PC-9 (cell line): ENCODE data around the gene NUDCD2. TPM values are rescaled to one million over a fixed set of nuclear protein-coding genes. Genes with fewer than 3 reads are reported as not detected.

Source experiments
- BruUV-seq: library from RNA; stranded (reverse); fragments of 400-500 nt; replicated peaks from 2 replicates; lab custom pipeline; 2021; lab: Mats Ljungman, UMichigan
- CTCF ChIA-PET: fragments of 300-600 bp; sonication (Branson Sonifier 250); formaldehyde crosslinking; loops from one replicate; lab custom pipeline; 2022; ENCODE audit warnings: antibody characterized with exemption; lab: Charles Lee
- POLR2A ChIA-PET: fragments of 300-600 bp; sonication (Branson Sonifier 250); formaldehyde crosslinking; loops from one replicate; lab custom pipeline; 2022; ENCODE audit warnings: antibody characterized with exemption; ENCODE audit not compliant: unreplicated experiment; lab: Charles Lee
- DNase-seq, 2 experiments: peaks; one replicate each; pipeline versions ENCODE4 v3.0.0 to v3.0.0-alpha.2; 2015 to 2022; ENCODE audit warnings: mixed read lengths in 1 of 2
- H2AFZ ChIP-seq: fragments of 200-600 bp; sonication (generic); 2 replicates; pipeline ENCODE4 v1.8.1; 2017; ENCODE audit warnings: antibody characterized with exemption
- H3F3A ChIP-seq: fragments of 200-600 bp; sonication (generic); 2 replicates; pipeline ENCODE4 v1.8.1; 2017; ENCODE audit warnings: antibody characterized with exemption, mild to moderate bottlenecking, low read depth; ENCODE audit not compliant: insufficient read depth
- H3K27ac ChIP-seq: fragments of 200-600 bp; sonication (generic); 2 replicates; pipeline ENCODE4 v1.6.1; 2016; ENCODE audit warnings: mixed run types
- H3K27me3 ChIP-seq: fragments of 200-600 bp; sonication (generic); 2 replicates; pipeline ENCODE4 v1.6.1; 2016; ENCODE audit warnings: low read depth, mixed run types; ENCODE audit not compliant: insufficient read depth
- H3K36me3 ChIP-seq: fragments of 200-600 bp; sonication (generic); 2 replicates; pipeline ENCODE4 v1.6.1; 2016; ENCODE audit warnings: low read depth, mixed run types
- H3K4me1 ChIP-seq: fragments of 200-600 bp; sonication (generic); replicated peaks from 2 replicates; pipeline ENCODE4 v1.6.1; 2016; ENCODE audit warnings: mixed run types; ENCODE audit not compliant: insufficient read depth
- H3K4me2 ChIP-seq: fragments of 200-600 bp; sonication (generic); 2 replicates; pipeline ENCODE4 v1.6.1; 2017; ENCODE audit warnings: mixed run types
- H3K4me3 ChIP-seq: fragments of 200-600 bp; sonication (generic); 2 replicates; pipeline ENCODE4 v1.6.1; 2016; ENCODE audit warnings: mixed run types
- H3K79me2 ChIP-seq: fragments of 200-600 bp; sonication (generic); 2 replicates; pipeline ENCODE4 v1.6.1; 2017; ENCODE audit warnings: low read depth, mixed run types
- H3K9me2 ChIP-seq: fragments of 200-600 bp; sonication (generic); 2 replicates; pipeline ENCODE4 v1.8.1; 2017; ENCODE audit warnings: mild to moderate bottlenecking; ENCODE audit not compliant: insufficient read depth
- H3K9me3 ChIP-seq: fragments of 200-600 bp; sonication (generic); 2 replicates; pipeline ENCODE4 v1.8.1; 2016; ENCODE audit warnings: low read depth; ENCODE audit not compliant: insufficient read depth
- H4K20me1 ChIP-seq: fragments of 200-600 bp; sonication (generic); 2 replicates; pipeline ENCODE4 v1.8.1; 2017; ENCODE audit not compliant: insufficient read depth
- EZH2 ChIP-seq: fragments of 200-600 bp; sonication (generic); IDR thresholded peaks from 2 replicates; pipeline ENCODE4 v1.8.0; 2017; ENCODE audit warnings: antibody characterized with exemption, low read depth
- intact Hi-C: fragments of 100-400 bp; cut with micrococcal nuclease; formaldehyde crosslinking; loops from one replicate; pipeline ENCODE4 v1.10.0; 2022; ENCODE audit not compliant: unreplicated experiment
- total RNA-seq: library from RNA; stranded (reverse); gene quantifications from 2 replicates; pipeline ENCODE4 v1.2.3, GENCODE V29; 2021
- TF ChIP-seq, protein P1 (sequence below): fragments of 200-600 bp; sonication (generic); conservative IDR thresholded peaks from 2 replicates; pipeline ENCODE4 v1.6.1; 2017; ENCODE audit warnings: mixed run types, antibody characterized with exemption, mild to moderate bottlenecking, moderate library complexity

NUDCD2 gene
- total RNA-seq, 1 experiment from 2014 or later, result 68.6 TPM

DNA sequence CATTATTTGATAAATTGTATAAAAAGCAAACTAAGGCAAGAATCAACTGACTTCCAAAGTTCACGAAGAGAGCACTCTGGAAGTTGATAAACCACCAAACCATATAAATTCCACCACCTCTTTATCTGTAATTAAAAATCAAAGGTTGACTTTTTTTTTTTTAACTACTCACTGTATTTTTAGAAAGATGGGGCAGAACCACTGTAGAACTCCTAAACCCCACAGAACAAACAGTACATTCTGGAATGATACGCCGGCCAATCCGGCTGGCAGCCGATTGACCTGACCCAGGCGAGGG, 22.9 kb downstream of the NUDCD2 start:
- no peaks in the 10 kb centered on the region for H3K9me3 ChIP-seq
- H3K9me2 ChIP-seq, result no peaks in the 10 kb centered on the region
- POLR2A ChIA-PET, result interaction anchor here (0.6 to 2.9 kb wide), 2 partner anchors 24 to 68 kb away, joined by 3 to 38 read pairs; partner anchors contain the start of genes HMMR, MAT2B and NUDCD2
- TF ChIP-seq, protein P1, sequence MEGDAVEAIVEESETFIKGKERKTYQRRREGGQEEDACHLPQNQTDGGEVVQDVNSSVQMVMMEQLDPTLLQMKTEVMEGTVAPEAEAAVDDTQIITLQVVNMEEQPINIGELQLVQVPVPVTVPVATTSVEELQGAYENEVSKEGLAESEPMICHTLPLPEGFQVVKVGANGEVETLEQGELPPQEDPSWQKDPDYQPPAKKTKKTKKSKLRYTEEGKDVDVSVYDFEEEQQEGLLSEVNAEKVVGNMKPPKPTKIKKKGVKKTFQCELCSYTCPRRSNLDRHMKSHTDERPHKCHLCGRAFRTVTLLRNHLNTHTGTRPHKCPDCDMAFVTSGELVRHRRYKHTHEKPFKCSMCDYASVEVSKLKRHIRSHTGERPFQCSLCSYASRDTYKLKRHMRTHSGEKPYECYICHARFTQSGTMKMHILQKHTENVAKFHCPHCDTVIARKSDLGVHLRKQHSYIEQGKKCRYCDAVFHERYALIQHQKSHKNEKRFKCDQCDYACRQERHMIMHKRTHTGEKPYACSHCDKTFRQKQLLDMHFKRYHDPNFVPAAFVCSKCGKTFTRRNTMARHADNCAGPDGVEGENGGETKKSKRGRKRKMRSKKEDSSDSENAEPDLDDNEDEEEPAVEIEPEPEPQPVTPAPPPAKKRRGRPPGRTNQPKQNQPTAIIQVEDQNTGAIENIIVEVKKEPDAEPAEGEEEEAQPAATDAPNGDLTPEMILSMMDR, result no peak
- no peak for TF ChIP-seq EZH2
- H3K4me1 ChIP-seq, result peaks cover 28% of the 10 kb centered on the region
- H3K79me2 ChIP-seq, result peaks cover 35% of the 10 kb centered on the region
- H2AFZ ChIP-seq, result peak overlapping the region; percentile 95
- H3K4me3 ChIP-seq, result peak overlapping the region; percentile 85; the same call in 1 of the 2 replicates
- no peaks in the 10 kb centered on the region for H3F3A ChIP-seq
- CTCF ChIA-PET, result no interaction called here
- no peaks in the 10 kb centered on the region for H3K27me3 ChIP-seq
- intact Hi-C loops, result loop anchor here (2.0 to 5.0 kb wide), 3 partner anchors 24 to 68 kb away; partner anchors contain the start of genes HMMR, MAT2B and NUDCD2
- DNase-seq, result no peak
- H3K4me2 ChIP-seq, result peak overlapping the region; percentile 93
- H3K27ac ChIP-seq, result 0 out of 2 replicates have a peak overlapping the region, but pooled peaks have one; percentile 4
- BruUV-seq, result no TSS peak
- no peaks in the 10 kb centered on the region for H4K20me1 ChIP-seq
- peaks cover 20% of the 10 kb centered on the region for H3K36me3 ChIP-seq

DNA sequence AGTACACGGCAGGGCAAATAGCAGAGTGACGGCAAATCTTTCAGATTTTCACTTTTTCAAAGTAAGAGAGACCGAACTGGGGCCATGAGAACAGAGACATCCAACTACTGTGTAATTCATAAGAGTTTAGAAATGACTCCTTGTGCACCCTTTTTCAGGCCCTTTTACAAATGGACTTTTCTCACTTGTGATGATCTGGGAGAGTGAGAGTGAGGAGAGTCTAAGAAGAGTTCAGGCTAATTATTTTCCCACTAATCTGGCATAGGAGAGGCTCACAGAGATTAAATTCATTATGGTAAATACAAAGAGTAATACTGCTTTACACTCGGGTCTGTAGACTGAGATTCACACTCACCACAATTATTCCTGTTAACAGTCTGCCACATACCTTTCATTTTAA, 23.4 kb downstream of the NUDCD2 start:
- Histone ChIP-seq H3K9me3 (no peaks in the 10 kb centered on the region), H4K20me1 (no peaks in the 10 kb centered on the region), H3K27me3 (no peaks in the 10 kb centered on the region), H3K4me2 (peak overlapping the region; percentile 93), H3K36me3 (0 out of 2 replicates have a peak, but pooled peaks cover 17% of the 10 kb centered on the region), H3K4me3 (peak overlapping the region; percentile 85; the same call in 1 of the 2 replicates), H3K9me2 (no peaks in the 10 kb centered on the region), H3K27ac (0 out of 2 replicates have a peak overlapping the region, but pooled peaks have one; percentile 4), H3K4me1 (peaks cover 28% of the 10 kb centered on the region), H2AFZ (peak overlapping the region; percentile 95), H3F3A (no peaks in the 10 kb centered on the region), H3K79me2 (peaks cover 35% of the 10 kb centered on the region)
- intact Hi-C loops, result loop anchor here (2.0 to 5.0 kb wide), 3 partner anchors 24 to 68 kb away; partner anchors contain the start of genes HMMR, MAT2B and NUDCD2
- no TSS peak for BruUV-seq
- TF ChIP-seq, protein P1, result no peak
- no peak for TF ChIP-seq EZH2
- no peak for DNase-seq
- ChIA-PET CTCF (no interaction called here), POLR2A (no interaction called here)

DNA sequence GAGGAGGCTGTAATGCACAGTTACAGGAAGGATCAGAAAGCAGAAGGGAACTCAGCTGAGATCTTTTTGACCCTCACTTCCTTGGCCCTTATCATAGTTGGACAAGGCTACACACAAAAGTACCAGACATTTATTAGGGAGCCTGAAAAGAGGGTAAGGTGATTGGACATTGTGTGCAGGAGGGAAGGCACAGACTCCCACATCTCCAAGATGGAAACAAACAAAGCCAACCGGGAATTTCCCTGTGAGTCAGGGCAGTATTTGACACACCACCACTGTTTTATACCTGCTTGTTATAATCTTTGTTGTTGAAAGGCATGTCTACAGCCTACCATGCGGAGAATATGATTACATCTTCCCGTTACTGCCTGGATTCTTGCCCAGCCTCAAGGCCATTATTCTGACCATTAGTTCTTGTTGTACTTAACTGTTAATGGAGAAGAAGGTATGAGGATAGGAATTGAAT, 25.5 kb downstream of the NUDCD2 start:
- intact Hi-C loops, result no loop called here
- no peaks in the 10 kb centered on the region for H3K27me3 ChIP-seq
- no peak overlapping the region for H3K27ac ChIP-seq
- TF ChIP-seq EZH2, result no peak
- TF ChIP-seq, protein P1, result no peak
- H3K9me2 ChIP-seq, result no peaks in the 10 kb centered on the region
- BruUV-seq, result no TSS peak
- H3K36me3 ChIP-seq, result 0 out of 2 replicates have a peak, but pooled peaks cover 5% of the 10 kb centered on the region
- H3F3A ChIP-seq, result no peaks in the 10 kb centered on the region
- ChIA-PET POLR2A (no interaction called here), CTCF (no interaction called here)
- H3K4me1 ChIP-seq, result peaks cover 20% of the 10 kb centered on the region
- no peak for DNase-seq
- H3K4me2 ChIP-seq, result 0 out of 2 replicates have a peak overlapping the region, but pooled peaks have one; percentile 28
- no peaks in the 10 kb centered on the region for H3K9me3 ChIP-seq
- H3K4me3 ChIP-seq, result no peak overlapping the region
- no peaks in the 10 kb centered on the region for H4K20me1 ChIP-seq
- no peak overlapping the region for H2AFZ ChIP-seq
- peaks cover 18% of the 10 kb centered on the region for H3K79me2 ChIP-seq
